HG02870 (cell line): ENCODE data around the gene TTLL8.

Experiments used
- ATAC-seq: cut with Tn5 transposase; IDR thresholded peaks from one replicate; pipeline ENCODE4 v1.9.1; 2021; ENCODE audit warnings: mild to moderate bottlenecking, moderate library complexity; ENCODE audit not compliant: unreplicated experiment

TTLL8 gene

DNA sequence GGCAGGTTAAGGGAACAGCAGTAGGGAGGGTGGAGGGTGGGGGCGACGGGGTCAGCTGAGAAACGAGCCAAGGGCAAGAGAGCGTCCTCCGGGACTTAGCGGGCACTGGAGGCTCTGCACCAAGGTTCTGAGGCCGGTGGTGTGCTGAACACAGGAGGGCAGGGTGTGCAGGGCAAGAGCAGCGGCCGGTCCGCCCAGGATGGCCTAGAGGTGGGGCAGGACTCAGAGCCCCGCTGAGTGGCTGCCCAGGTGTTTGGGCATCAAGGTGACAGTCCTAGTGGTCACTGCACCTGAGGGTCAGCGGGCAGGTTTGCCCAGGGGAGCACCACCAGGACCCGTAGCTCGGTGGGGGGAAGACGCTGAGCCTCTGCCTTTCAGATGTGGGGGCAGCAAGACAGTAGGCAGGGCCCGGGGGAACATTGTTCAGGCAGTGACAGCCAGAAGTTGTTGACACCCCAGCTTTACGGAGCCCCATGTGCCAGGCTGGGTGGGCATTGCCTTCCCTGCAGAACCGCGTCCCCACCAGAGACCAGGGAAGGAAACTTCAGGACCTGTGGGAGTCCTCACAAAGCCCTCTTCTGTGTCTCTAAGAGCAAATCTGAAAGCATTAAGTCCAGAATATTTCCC, 4.5 kb upstream of the TTLL8 start:
- no peak for ATAC-seq

DNA sequence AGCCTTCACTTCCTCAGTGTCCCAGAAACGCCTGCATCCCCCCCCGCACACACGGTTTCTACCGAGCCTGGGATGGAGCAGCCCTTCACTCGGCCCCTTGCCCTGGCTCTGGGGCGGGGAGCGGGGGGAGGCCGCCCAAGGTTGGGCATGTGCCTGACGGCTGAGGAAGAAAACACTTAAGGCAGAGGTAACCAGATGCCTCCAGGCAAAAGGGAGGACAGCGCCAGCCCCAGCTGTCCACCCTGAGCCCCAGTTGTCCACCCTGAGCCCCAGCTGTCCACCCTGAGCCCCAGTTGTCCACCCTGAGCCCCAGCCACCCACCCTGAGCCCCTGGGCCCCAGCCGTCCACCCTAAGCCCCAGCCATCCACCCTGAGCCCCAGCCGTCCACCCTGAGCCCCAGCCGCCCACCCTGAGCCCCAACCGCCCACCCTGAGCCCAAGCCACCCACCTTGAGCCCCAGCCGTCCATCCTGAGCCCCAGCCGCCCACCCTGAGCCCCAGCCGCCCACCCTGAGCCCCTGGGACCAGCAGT, 3.8 kb upstream of the TTLL8 start:
- ATAC-seq: no peak

DNA sequence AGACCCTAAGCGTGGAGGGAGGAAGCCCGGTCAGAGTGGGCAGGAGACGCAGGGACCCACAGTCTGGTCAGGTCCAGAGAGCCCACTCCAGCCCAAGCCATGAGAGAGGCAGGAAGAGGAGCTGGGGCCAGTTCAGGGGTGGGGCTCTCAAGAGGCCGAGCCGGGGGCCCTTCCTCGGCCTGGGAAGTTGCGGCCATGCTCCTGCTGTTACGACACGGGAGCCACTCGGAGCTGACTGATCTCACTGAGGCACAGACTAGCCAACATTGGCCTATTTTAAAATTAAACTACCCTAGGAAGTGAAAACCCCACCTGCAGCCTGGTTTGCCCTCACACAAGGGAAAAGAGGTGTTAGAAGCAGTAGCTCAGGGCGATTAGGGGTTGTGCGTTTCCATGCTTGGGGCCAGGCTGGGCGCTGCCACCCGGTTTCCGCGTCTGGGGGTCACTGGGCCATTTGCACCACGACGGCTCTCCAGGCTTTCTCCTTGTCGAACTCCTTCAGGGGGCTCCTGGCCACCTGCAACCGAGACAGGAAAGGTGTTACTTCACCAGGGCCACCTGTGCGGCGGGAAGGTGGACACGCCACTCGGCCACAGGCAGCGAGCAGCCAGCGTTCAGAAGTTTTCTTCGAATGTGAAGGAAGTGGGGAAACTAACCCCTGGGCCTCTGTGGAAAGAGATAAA, 3.2 kb upstream of the TTLL8 start:
- ATAC-seq: no peak

DNA sequence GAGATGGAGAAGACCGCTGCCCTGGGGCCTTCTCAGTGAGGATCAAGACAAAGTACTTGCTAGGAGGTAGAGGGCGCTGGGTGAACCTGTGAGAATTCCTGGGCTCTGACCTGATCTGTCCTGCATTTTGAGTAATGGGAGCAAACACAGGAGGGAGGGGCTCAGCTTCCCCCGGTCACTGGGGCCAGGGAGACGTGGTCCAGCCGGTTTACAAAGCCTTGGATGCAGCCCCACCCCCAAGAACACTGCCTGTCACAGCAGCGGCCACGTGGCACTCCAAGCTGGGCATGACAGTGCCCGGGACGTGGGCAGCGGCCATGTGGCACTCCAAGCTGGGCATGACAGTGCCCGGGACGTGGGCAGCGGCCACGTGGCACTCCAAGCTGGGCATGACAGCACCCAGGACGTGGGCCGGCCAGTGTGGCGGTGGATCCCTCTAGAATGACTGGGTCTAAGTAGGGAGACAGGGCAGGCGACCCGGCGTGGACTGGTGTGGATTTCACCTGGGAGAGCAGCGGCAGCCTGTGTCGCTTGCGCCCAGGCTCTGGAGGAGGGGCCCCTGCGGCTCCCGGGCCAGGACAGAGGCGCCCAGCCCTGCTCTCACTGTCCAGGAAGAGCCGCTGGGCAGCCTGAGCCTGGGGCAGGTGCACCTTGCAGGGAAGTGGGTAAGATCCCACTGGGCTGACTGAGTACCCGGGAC, 2.5 kb upstream of the TTLL8 start:
- ATAC-seq: no peak

DNA sequence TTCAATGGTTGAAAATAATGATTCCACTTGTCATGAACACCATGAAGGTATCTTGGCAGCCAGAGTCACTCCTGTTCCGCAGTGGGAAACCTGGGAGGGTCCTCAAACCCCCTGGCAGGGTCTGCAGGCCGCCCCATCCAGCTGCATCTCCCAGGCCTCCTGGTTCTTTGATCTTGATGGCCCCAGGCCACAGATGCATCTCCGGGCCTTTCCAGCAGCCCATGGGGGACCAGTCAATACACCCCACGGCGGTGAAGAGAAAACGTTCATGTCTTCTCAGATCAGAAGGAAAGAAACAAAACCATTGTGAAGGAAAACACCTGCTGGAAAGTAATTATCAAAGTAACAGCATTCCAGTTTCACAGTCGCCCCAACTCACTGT, 1.8 kb upstream of the TTLL8 start:
- ATAC-seq: no peak

DNA sequence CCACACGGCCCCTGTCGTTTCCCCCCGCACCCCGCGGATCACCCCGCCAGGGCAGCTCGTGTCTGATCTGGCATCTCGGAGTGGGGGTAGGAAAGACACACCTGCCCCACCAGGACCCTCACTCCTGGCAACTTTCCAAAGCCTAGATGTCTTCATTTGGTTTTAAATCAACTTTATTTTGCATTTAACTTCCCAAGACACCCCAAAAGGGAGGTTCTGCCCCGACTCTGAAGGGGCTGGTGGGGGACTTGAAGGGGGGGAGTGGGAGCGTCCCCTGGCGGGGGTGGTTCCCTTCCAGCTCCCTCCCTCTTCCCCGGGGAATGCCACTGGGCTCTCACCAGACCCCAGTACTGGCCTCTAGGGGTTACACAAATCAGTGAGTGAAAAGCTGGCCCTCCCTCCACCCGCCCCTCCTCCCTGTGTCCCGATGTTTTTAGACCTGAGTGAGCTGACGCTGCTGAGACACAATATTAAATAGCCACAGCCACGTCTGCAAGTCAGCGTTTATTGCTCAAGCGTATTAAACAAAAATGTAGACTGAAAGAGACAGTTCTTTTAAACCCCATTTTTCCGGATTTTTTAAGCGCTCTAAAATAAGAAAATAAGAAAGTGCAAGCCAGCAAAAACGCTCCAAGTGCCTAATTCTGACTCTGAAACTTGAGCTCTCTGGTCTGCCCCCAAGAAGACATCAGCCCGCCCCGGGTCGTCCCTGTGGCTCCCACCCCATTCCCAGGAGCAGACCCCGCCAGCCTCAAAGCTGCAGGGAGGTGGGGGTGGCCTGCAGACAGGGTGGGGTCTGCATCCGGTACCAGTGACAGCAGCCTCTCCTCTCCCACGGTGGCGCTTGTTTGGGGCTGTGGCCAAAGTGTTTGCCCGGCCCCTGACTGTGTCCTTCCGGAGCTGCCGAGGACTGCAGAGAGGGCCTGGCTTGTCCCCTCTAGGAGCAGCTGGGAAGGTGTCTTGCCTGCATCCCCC, 1.1 kb upstream of the TTLL8 start:
- ATAC-seq: no peak

DNA sequence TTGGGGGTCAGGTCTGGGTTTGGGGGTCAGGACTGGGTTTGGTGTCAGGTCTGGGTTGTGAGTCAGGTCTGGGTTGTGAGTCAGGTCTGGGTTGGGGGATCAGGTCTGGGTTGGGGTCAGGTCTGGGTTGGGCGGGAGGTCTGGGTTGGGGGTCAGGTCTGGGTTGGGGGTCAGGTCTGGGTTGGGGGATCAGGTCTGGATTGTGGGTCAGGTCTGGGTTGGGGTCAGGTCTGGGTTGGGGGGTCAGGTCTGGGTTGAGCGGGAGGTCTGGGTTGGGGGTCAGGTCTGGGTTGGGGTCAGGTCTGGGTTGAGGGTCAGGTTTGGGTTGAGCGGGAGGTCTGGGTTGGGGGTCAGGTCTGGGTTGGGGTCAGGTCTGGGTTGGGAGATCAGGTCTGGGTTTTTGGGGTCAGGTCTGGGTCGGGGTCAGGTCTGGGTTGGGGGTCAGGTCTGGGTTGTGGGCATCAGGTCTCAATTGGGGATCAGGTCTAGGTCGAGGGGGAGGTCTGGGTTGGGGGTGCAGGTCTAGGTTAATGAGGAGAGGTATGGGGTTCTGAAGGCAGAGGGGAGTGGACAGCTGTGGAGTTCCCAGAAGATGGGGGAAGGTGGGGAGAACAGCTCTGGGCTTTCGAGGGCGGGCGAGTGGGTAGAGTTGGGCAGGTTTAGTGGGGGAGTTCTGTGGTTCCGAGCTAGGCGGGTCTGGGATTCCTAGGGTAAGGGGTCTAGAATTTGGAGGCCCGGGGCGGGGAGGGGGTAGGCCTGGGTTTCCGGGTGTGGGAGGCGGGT, 629 bp downstream of the TTLL8 start:
- ATAC-seq: no peak

DNA sequence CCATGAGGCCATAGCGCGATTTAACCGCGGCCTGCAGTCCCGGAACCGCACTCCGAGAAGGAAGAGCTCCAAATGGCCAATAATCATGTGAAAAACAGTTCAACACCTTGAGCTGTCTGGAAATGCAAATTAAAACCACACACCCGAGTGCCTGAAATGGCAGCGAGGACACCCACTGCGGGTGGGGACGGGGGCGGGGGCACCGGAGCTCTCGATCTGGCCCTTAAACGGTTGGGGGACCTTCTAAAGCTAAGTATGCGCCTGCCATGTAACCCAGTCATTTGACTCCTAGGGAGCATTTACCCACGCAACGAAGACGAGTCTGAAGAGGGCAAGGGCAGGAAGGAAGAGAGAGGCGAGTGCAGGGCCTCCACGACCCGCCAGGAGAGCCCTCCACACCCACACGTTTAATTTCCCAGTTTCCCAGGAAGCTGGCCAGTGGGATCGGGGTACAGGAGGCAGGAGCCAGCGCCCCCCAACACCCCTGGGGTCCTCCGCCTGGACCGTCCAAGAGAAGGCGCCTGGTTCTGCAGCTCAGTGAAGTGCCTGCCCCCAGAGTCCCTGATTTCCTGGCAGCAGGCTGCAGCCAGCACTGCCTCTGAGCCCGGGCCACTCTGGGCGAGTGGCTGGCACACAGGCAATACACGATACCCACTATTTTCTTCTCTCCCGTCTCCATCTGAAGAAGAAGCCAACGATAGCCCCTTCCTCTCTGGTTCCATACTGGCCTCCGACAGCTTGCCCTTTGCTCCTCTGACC, 1.7 kb downstream of the TTLL8 start:
- no peak for ATAC-seq

DNA sequence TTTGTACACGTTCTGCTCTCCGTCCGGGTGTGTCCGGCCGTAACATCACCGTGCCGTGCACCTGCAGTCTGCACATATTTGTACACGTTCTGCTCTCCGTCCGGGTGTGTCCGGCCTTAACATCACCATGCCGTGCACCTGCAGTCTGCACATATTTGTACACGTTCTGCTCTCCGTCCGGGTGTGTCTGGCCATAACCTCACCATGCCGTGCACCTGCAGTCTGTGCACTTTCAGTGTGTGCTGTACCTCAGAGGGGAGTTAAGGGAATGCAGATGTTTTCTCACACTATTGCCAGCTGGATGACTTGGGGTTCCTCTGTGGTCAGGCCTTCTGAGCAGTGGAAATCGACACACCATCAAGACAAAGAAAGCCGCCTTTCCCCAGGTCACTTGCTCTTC, 4.2 kb downstream of the TTLL8 start:
- no peak for ATAC-seq

DNA sequence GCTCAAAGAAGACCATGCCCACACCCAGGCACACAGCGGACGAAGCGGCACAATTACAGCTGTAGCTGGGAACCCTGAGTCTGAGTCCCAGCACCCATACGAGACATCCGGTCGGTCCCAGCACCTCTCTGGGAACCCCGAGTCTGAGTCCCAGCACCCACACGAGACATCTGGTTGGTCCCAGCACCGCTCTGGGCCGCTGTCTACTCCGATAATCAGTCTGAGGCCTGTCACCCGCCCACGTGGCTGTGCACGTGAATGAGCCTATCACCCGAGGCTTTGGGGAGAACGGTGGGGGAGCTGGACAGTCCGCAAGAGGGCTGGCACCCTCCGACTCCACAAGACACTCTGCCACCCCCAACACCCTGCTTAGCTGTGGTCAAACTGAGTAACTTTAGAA, 6.2 kb downstream of the TTLL8 start:
- ATAC-seq: no peak

DNA sequence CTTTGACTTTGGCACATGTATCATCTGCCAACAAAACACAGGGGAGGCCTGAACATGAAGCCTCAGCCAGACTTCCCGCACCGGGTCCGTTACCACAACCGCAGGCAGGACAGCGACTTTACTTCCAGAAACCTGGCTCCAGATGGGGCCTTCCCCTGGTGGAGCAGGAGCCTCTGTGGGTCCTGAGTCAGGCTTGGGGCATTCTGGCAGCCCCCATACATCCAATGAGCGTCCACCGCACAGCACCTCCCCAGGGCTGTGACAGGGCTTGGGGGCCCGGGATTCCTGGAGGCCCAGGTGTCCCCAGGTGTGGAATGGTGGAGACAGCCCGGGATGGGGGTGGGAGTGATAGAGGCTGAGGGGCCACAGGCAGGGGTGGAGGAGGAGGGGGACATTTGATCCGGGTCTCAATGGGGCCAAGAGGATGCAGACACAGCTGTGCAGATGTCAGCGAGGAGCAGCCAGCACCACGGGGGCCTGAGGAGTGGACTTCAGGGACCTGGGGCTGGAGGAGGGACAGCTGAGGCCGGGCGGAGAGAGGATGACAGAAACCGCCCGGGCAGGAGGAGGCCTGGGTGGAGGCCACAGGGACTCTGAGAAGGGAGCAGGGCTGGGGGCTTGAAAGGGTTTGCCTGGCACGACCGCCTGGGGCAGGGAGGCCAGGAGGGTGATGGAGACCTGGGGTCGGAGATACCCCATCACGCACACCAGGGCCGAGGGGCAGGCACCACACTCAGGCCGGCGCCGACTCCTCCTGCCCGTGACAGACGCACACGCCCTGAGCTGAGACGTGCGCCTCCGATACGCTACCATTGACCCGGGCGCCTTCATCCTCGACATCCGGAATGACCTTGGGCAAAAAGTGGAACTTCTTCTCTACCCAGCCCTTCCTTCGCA, 8.6 kb downstream of the TTLL8 start:
- no peak for ATAC-seq

DNA sequence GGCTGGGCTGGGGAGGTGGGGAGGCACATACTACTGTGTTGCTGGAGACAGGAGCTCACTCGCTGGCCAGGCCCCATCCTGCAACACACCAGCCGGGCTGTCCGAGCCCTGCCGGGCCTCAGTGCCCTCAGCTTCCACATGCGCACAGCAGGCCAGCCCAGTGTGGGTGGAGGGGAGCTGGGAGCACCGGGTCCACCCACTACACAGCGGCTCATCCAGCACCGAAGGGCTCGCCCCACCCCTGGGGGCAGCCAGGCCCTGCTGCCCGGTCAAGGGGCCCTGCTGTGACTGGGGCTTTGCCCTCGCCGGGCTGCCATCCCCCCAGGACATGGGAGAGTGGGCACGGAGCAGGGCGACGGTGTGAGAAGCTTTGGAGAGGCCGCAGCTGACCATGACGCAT, 9.3 kb downstream of the TTLL8 start:
- no peak for ATAC-seq

DNA sequence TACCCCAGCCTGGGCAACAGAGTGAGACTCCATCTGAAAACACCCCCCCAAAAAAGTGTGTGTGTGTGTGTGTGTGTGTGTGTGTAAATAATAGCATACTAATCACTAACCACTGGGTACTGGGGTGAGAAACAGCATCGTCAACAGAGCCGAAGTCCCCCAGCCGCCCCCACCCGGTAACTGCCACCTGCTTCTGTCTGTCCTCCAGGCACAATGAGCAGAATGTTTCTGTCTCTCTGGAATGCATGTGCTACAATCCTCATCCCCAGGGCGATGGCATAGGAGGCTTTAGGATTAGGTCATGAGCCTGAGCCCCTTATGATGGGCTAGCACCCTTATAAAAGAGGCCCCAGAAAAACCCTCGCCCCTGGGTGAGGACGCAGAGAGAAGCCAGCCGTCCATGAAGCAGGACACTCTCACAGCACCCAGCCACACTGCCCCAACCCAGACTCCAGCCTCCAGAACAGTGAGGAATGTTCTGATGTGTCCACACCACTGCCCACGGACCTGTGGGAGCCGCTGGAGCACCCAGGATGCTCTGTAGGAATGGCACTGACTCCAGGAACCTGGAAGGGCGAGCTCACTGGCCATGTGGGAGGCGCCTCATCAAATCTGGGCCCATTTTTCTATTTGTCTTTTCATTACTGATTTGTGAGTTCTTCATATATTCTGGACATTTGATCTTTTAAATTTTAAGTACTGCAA, 9.9 kb downstream of the TTLL8 start:
- no peak for ATAC-seq

DNA sequence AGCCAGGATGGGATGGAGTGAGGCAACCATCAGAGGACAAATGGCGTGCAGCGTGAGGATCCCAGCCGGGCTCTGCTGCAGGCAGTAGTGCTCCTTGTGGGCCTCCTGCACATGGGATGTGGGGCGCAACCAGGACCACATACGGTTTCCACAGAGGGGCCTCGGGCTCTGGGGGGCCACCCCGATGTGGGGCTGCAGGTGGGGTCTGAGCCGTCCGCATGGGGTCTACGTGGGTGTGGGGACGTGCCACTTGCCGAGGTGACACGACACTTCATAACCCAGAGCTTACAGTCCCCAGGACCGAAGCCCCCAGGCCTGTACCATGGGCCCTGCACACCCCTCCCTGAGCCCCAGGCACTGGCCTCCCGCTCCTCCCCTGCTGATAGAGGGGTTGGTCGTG, 10.8 kb downstream of the TTLL8 start:
- no peak for ATAC-seq

DNA sequence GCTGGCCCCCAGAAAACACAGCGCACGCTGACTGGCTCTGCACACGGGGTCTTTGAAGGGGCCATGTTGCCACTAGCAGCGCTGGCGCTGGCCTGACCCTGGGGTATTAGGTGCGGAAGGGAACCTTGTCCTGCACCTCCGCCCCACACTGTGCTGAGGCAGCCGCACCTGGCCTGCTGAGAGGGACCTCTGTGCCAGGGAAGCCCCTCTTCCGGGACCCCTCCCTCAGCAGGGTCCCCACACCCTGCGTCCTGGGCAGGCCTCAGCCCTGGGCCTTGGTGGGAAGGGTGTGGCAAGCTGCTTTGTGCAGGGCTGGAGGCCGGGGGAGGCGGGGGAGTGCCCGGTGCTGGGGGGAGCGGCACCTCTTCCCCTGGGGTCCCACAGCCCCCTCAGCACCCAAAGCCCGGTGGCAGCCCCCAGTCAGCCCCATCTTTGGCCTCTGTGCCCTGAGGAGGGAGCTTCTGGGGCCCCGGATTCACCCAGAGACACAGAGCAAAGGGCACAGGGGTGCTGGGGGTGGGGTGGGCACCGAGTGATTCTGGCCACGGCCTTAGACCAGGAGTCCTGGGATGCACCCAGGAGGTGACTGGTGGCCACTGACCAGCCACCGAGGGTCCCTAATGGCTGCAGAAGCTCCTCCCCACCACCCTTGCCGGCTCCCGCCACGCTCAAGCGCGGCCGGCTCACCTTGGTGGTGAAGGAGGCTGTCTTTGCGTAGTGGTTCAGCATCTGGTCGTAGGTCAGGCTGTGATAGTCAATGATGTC, 11.4 kb downstream of the TTLL8 start:
- ATAC-seq: no peak

DNA sequence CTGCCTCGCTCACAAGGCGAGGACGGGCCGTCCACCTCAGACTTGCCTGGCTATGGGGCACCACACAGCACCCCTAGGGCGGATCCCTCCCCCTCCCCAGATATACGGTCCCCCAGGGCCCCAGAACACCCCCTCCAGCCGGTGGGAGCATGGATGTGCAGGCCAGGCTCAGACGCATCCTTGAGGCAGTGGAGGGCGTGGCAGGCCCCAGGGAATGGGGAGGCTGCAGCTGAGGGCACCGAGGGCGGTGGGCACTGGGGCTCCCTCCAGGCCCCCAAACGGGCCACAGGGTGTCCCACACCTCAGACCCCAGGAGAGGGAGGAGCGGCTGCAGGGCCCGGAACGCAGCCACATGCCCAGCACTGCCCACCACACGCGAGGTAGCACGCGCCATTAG, 12.1 kb downstream of the TTLL8 start:
- no peak for ATAC-seq
